Trophoblast cell (in vitro differentiated cells and primary cell): Measurements from ENCODE around the gene RNPS1.
A peak's percentile ranks its signal among the peaks of the same experiment; 100 is the strongest.

Experiments used
- DNase-seq, 2 donors: peaks; one replicate each; pipeline ENCODE4 v3.0.0-alpha.2; 2016
- H2AFZ ChIP-seq: 2 replicates; pipeline ENCODE4 v1.6.1; 2013; ENCODE audit warnings: low read length, moderate library complexity, mild to moderate bottlenecking; ENCODE audit not compliant: insufficient read depth, poor library complexity
- H2AK5ac ChIP-seq: 2 replicates; pipeline ENCODE4 v1.6.1; 2013; ENCODE audit warnings: mild to moderate bottlenecking, low read length
- H2BK120ac ChIP-seq: 2 replicates; pipeline ENCODE4 v1.6.1; 2013; ENCODE audit warnings: low read length, mild to moderate bottlenecking, moderate library complexity; ENCODE audit not compliant: insufficient read depth, poor library complexity
- H2BK12ac ChIP-seq: 2 replicates; pipeline ENCODE4 v1.6.1; 2013; ENCODE audit warnings: mild to moderate bottlenecking, low read length, moderate library complexity
- H2BK5ac ChIP-seq: 2 replicates; pipeline ENCODE4 v1.6.1; 2013; ENCODE audit warnings: low read length, low read depth, moderate library complexity, mild to moderate bottlenecking; ENCODE audit not compliant: poor library complexity
- H3K14ac ChIP-seq: 2 replicates; pipeline ENCODE4 v1.6.1; 2013; ENCODE audit warnings: mild to moderate bottlenecking, low read length
- H3K18ac ChIP-seq: 2 replicates; pipeline ENCODE4 v1.6.1; 2013; ENCODE audit warnings: mild to moderate bottlenecking, low read length
- H3K23ac ChIP-seq: 2 replicates; pipeline ENCODE4 v1.6.1; 2013; ENCODE audit warnings: low read length
- H3K27ac ChIP-seq: 2 replicates; pipeline ENCODE4 v1.5.1; 2013; ENCODE audit warnings: low read depth, mild to moderate bottlenecking, inconsistent platforms, low read length, moderate library complexity
- H3K27me3 ChIP-seq: 2 replicates; pipeline ENCODE4 v1.6.1; 2013; ENCODE audit warnings: inconsistent platforms, mild to moderate bottlenecking, low read length, moderate library complexity; ENCODE audit not compliant: insufficient read depth
- H3K36me3 ChIP-seq, 2 experiments: 1 replicate in 1 of 2; 2 replicates in 1 of 2; pipeline ENCODE4 v1.6.1; 2013; ENCODE audit warnings: low read length in 2 of 2, mild to moderate bottlenecking in 2 of 2, moderate library complexity in 1 of 2; ENCODE audit not compliant: insufficient read depth in 2 of 2, control insufficient read depth in 1 of 2
- H3K4ac ChIP-seq: 2 replicates; pipeline ENCODE4 v1.6.1; 2013; ENCODE audit warnings: low read depth, mild to moderate bottlenecking, low read length, moderate library complexity
- H3K4me1 ChIP-seq, 2 experiments: 1 replicate in 1 of 2; 2 replicates in 1 of 2; pipeline ENCODE4 v1.6.1; 2013; ENCODE audit warnings: low read length in 2 of 2, mild to moderate bottlenecking in 2 of 2, moderate library complexity in 1 of 2; ENCODE audit not compliant: insufficient read depth in 2 of 2, control insufficient read depth in 1 of 2
- H3K4me2 ChIP-seq: 2 replicates; pipeline ENCODE4 v1.6.1; 2013; ENCODE audit warnings: inconsistent platforms, mild to moderate bottlenecking, low read length, moderate library complexity
- H3K4me3 ChIP-seq: 2 replicates; pipeline ENCODE4 v1.5.1; 2013; ENCODE audit warnings: mild to moderate bottlenecking, low read depth, low read length, inconsistent platforms
- H3K79me1 ChIP-seq: one replicate; pipeline ENCODE4 v1.6.1; 2013; ENCODE audit warnings: low read length
- H3K79me2 ChIP-seq: 2 replicates; pipeline ENCODE4 v1.6.1; 2013; ENCODE audit warnings: low read length, mild to moderate bottlenecking; ENCODE audit not compliant: control insufficient read depth, insufficient read depth, poor library complexity
- H3K9ac ChIP-seq: 2 replicates; pipeline ENCODE4 v1.6.1; 2013; ENCODE audit warnings: mild to moderate bottlenecking, low read length
- H3K9me3 ChIP-seq: 2 replicates; pipeline ENCODE4 v1.6.1; 2013; ENCODE audit warnings: low read depth, mild to moderate bottlenecking, control low read depth, inconsistent platforms, low read length; ENCODE audit not compliant: insufficient read depth
- H4K12ac ChIP-seq: 2 replicates; pipeline ENCODE4 v1.6.1; 2013; ENCODE audit warnings: low read depth, mild to moderate bottlenecking, low read length, moderate library complexity
- H4K8ac ChIP-seq: 2 replicates; pipeline ENCODE4 v1.6.1; 2013; ENCODE audit warnings: low read depth, mild to moderate bottlenecking, low read length, moderate library complexity
- H4K91ac ChIP-seq: one replicate; pipeline ENCODE4 v1.6.1; 2013; ENCODE audit warnings: low read depth, mild to moderate bottlenecking, low read length, moderate library complexity
- WGBS: extraction: QIAGEN DNeasy Blood & Tissue Kit; methylation state at CpG from one replicate; pipeline ENCODE4 v1.1.7; 2013; ENCODE audit warnings: missing lambda C conversion rate; ENCODE audit not compliant: insufficient read length, insufficient coverage; ENCODE audit errors: extremely low coverage; 5-methylcytosine and 5-hydroxymethylcytosine counted together

Gene RNPS1

DNA sequence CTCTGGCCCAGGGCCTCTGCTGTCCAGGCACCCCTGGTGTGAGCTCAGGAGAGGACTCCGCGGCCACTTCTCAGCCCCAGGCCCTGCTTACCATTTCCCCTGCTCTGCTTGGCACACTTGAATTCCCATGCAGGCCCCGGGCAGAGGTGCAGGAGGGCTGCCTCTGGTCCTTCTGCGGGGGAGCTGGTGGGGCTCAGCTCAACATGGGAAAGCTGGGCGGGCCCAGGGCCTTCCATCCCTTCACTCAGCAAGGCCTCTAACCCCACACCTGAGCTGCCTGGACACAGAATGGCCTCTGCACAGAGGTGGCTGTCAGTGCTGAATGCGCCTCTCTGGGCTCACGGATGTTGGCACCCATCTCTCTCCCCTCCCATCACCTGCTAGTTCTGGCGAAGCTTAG, 12.5 kb upstream of the RNPS1 start:
- H3K4me3 ChIP-seq: no peak overlapping the region
- no peaks in the 10 kb centered on the region for H3K36me3 ChIP-seq
- H3K79me1 ChIP-seq: no peaks in the 10 kb centered on the region
- no peak overlapping the region for H3K27ac ChIP-seq
- H3K4me1 ChIP-seq: no peaks in the 10 kb centered on the region
- no peak for DNase-seq
- no peak overlapping the region for H2AK5ac ChIP-seq
- H4K91ac ChIP-seq: no peak overlapping the region
- no peaks in the 10 kb centered on the region for H3K79me2 ChIP-seq
- H3K23ac ChIP-seq: no peak overlapping the region
- no peak overlapping the region for H2BK12ac ChIP-seq
- no peak overlapping the region for H2BK120ac ChIP-seq
- H3K9ac ChIP-seq: no peak overlapping the region
- H3K14ac ChIP-seq: no peak overlapping the region
- H4K8ac ChIP-seq: no peak overlapping the region
- H3K4ac ChIP-seq: no peak overlapping the region
- no peak overlapping the region for H4K12ac ChIP-seq
- no peak overlapping the region for H2BK5ac ChIP-seq
- peaks cover 2% of the 10 kb centered on the region for H3K9me3 ChIP-seq
- no CpG with 5 or more reads among the region's 8 CpGs for WGBS
- no peak overlapping the region for H3K18ac ChIP-seq
- H2AFZ ChIP-seq: no peak overlapping the region
- no peaks in the 10 kb centered on the region for H3K27me3 ChIP-seq
- H3K4me2 ChIP-seq: no peak overlapping the region

DNA sequence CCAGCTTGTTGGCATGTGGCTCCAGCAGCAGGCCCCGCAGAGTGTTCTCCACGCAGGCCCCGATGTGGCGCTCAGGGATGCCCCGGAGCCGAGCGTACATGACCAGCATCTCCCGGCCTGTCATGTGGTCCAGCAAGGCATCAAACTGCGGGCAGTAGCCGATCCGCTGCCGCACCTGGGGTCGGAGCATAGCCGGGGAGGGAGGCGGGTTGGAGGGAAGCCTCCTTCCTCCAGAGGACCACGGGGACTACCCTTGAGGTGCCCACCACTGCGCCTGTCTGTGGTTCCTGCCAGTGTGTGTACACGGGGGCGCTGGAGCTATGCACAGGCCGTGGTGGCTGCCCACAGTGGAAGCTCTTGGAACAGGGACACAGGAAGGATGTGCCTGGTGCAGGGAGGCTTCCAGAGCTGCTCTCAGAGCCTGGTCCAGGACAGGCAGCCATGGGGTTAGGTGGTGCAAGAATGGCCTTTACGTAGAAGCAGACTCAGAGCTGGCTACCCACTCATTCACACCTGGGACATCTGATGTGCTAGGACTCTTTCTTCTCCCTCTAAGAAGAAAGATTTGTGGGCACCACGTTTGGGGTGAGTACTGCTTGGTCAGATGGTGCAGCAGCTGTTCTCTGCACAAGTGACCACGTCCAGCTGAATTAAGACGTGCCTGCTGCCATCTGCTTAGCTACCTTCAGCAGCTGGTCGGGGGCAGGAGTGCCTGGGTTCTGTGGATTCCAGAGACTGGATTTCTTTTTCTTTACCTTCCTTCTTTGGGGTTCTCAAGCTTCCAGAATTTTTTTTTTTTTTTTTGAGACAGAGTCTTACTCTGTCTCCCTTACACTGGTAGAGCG, 11.3 kb upstream of the RNPS1 start:
- H2AK5ac ChIP-seq: no peak overlapping the region
- H3K4me1 ChIP-seq: no peaks in the 10 kb centered on the region
- H3K36me3 ChIP-seq: no peaks in the 10 kb centered on the region
- H3K14ac ChIP-seq: no peak overlapping the region
- no peaks in the 10 kb centered on the region for H3K27me3 ChIP-seq
- H3K9me3 ChIP-seq: peaks cover 2% of the 10 kb centered on the region
- no peak overlapping the region for H3K4me3 ChIP-seq
- H3K27ac ChIP-seq: no peak overlapping the region
- H2BK12ac ChIP-seq: no peak overlapping the region
- H3K9ac ChIP-seq: no peak overlapping the region
- H3K79me2 ChIP-seq: no peaks in the 10 kb centered on the region
- no peak overlapping the region for H2BK120ac ChIP-seq
- no peak overlapping the region for H2BK5ac ChIP-seq
- no peak overlapping the region for H3K4ac ChIP-seq
- no peak overlapping the region for H2AFZ ChIP-seq
- no peak overlapping the region for H3K23ac ChIP-seq
- no peaks in the 10 kb centered on the region for H3K79me1 ChIP-seq
- H3K4me2 ChIP-seq: no peak overlapping the region
- H4K8ac ChIP-seq: no peak overlapping the region
- no peak overlapping the region for H4K12ac ChIP-seq
- no peak overlapping the region for H4K91ac ChIP-seq
- no CpG with 5 or more reads among the region's 26 CpGs for WGBS
- no peak for DNase-seq
- H3K18ac ChIP-seq: no peak overlapping the region

GRCh38 chr16:2278272-2278608, 10.3 kb upstream of the RNPS1 start:
- H3K18ac ChIP-seq: no peak overlapping the region
- H3K36me3 ChIP-seq: no peaks in the 10 kb centered on the region
- H3K14ac ChIP-seq: no peak overlapping the region
- WGBS: no CpG with 5 or more reads among the region's 14 CpGs
- no peak overlapping the region for H2AK5ac ChIP-seq
- H3K4me1 ChIP-seq: no peaks in the 10 kb centered on the region
- H2AFZ ChIP-seq: no peak overlapping the region
- H3K27ac ChIP-seq: no peak overlapping the region
- no peak overlapping the region for H3K9ac ChIP-seq
- no peak overlapping the region for H3K23ac ChIP-seq
- H3K79me2 ChIP-seq: no peaks in the 10 kb centered on the region
- H3K4me2 ChIP-seq: no peak overlapping the region
- H2BK5ac ChIP-seq: no peak overlapping the region
- no peaks in the 10 kb centered on the region for H3K79me1 ChIP-seq
- no peak overlapping the region for H4K8ac ChIP-seq
- DNase-seq: peak in 1 of 2 donors; percentile 18
- H3K27me3 ChIP-seq: no peaks in the 10 kb centered on the region
- H3K4me3 ChIP-seq: no peak overlapping the region
- H2BK12ac ChIP-seq: no peak overlapping the region
- H3K9me3 ChIP-seq: peaks cover 2% of the 10 kb centered on the region
- H2BK120ac ChIP-seq: no peak overlapping the region
- H4K91ac ChIP-seq: no peak overlapping the region
- no peak overlapping the region for H3K4ac ChIP-seq
- H4K12ac ChIP-seq: no peak overlapping the region

DNA sequence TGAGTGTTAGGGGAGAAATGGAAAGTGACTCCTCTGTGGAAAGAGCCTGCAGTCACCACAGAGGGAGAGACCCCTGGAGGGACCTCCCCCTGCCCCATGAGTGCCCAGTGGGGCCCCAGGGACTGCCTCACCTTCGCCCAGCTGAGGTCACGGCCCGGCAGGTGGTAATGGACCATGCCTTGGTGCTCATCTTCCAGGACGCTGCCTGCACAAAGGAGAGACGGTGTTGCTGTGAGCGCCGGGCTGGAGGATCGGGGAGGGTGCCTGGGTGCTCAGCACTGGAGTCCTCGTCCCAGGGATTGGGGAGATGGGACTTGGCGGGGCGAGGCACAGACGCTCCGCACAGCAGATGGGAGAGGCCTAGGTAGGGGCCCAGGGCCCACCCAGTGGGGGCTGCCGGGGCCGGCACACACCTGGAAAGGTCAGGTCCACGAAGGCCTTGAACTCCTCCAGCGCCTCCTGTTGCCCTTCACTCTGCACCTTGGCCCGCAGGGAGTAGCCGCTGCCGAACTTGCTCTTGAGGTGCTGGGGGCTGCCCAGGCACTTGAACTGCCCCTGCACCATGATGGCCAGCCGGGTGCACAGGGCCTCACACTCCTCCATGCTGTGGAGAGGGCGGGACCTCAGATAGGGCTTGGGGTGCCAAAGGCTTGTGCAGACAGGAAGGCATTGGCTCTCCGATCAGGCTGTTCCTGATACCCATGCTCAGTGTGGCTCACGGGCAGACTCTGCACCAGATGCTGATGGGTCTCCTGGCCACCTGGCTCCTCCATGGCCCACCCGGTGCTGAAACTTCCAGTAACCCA, 9.7 kb upstream of the RNPS1 start:
- no peak overlapping the region for H3K4me2 ChIP-seq
- H3K79me1 ChIP-seq: no peaks in the 10 kb centered on the region
- no peaks in the 10 kb centered on the region for H3K9me3 ChIP-seq
- no peak overlapping the region for H3K4ac ChIP-seq
- no peaks in the 10 kb centered on the region for H3K4me1 ChIP-seq
- H2BK120ac ChIP-seq: no peak overlapping the region
- WGBS: no CpG with 5 or more reads among the region's 25 CpGs
- H3K79me2 ChIP-seq: no peaks in the 10 kb centered on the region
- no peaks in the 10 kb centered on the region for H3K27me3 ChIP-seq
- peak overlapping the region; percentile 30 for H3K4me3 ChIP-seq
- H4K8ac ChIP-seq: no peak overlapping the region
- no peak for DNase-seq
- H3K14ac ChIP-seq: no peak overlapping the region
- H2BK5ac ChIP-seq: no peak overlapping the region
- H2BK12ac ChIP-seq: no peak overlapping the region
- no peak overlapping the region for H2AFZ ChIP-seq
- no peak overlapping the region for H4K12ac ChIP-seq
- no peak overlapping the region for H4K91ac ChIP-seq
- no peak overlapping the region for H3K23ac ChIP-seq
- no peaks in the 10 kb centered on the region for H3K36me3 ChIP-seq
- no peak overlapping the region for H3K9ac ChIP-seq
- H3K18ac ChIP-seq: no peak overlapping the region
- no peak overlapping the region for H2AK5ac ChIP-seq
- H3K27ac ChIP-seq: no peak overlapping the region
